ENCODE data around the gene AGBL3. TPM values are rescaled to one million over a fixed set of nuclear protein-coding genes. Genes with fewer than 3 reads are reported as not detected.

AGBL3 gene
- total RNA-seq, 3 donors from 2014 or later (not counting 1 experiment from before 2014, with no cell fraction given) = 0.99 to 2.3 (median 1.4) TPM

DNA sequence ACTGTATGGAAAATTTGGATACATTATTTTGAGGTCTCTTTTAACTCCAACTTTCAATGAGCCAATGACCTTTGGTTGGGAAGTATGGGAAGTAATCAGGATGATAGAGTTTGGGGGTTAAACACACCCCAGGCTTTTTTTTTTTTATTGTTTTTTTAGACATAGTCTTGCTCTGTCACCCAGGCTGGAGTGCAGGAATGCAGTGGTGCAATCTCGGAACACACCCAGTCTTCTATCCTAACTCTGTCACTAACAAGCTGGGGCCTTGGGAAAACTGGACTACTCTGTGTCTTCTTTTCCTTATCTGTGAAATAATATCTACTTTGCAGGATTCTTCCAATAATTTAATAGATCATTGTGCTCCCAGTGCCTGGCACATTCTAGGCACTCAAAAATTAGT lies 37.6 kb upstream of the AGBL3 start:
- no peaks in the 10 kb centered on the region for H3K36me3 ChIP-seq (ENCODE audit: control insufficient read depth, insufficient read depth, low read length)
- WGBS (ENCODE audit: insufficient coverage) = 85% methylated on average over 1 of the region's 1 CpG

DNA sequence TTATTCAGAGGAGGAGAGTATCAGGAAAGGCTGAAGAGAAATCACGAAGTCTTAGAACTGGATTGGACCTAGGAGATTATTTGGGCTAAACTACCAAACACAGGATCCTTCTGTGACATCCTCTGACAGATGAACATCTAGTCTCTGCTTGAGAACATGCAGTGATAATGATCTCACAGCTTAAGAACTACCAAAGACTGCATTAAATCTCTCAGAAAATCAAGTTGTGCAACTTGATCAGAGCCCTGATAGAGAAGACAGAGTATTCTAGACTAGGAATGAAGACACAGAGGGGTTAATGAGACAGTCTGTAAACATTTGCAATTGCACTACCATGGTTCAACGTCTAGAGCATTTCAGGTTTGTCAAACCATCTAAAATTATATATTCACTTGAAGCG lies 37.1 kb upstream of the AGBL3 start:
- H3K27me3 ChIP-seq (ENCODE audit: control insufficient read depth, insufficient read depth, low read length) = no peaks in the 10 kb centered on the region
- Mint-ChIP-seq H3K9me3 (no peaks in the 10 kb centered on the region), H3K4me3 (no peak overlapping the region), H3K27me3 (ENCODE audit: low read depth in 2 of 2) (peaks cover 7 to 26% of the 10 kb centered on the region in 2 donors), H3K27ac (no peak overlapping the region), H3K4me1 (no peaks in the 10 kb centered on the region), H3K36me3 (no peaks in the 10 kb centered on the region)
- intact Hi-C loops (cut with micrococcal nuclease) = no loop called here
- no peaks in the 10 kb centered on the region for H3K4me1 ChIP-seq (ENCODE audit: control insufficient read depth, insufficient read depth, low read length)
- no peaks in the 10 kb centered on the region for H3K36me3 ChIP-seq (ENCODE audit: control insufficient read depth, insufficient read depth, low read length)
- DNase-seq (no peak), ATAC-seq (no peak)
- H3K9me3 ChIP-seq (ENCODE audit: control insufficient read depth, insufficient read depth, low read length) = no peaks in the 10 kb centered on the region
- H3K27ac ChIP-seq (ENCODE audit: low read length) = no peak overlapping the region
- no peak overlapping the region for H3K4me3 ChIP-seq (ENCODE audit: low read length)
- TF ChIP-seq, protein P1, sequence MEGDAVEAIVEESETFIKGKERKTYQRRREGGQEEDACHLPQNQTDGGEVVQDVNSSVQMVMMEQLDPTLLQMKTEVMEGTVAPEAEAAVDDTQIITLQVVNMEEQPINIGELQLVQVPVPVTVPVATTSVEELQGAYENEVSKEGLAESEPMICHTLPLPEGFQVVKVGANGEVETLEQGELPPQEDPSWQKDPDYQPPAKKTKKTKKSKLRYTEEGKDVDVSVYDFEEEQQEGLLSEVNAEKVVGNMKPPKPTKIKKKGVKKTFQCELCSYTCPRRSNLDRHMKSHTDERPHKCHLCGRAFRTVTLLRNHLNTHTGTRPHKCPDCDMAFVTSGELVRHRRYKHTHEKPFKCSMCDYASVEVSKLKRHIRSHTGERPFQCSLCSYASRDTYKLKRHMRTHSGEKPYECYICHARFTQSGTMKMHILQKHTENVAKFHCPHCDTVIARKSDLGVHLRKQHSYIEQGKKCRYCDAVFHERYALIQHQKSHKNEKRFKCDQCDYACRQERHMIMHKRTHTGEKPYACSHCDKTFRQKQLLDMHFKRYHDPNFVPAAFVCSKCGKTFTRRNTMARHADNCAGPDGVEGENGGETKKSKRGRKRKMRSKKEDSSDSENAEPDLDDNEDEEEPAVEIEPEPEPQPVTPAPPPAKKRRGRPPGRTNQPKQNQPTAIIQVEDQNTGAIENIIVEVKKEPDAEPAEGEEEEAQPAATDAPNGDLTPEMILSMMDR (IDR thresholded peaks at IDR 0.05) = no peak
- 84% methylated on average over 3 of the region's 3 CpGs for WGBS (ENCODE audit: insufficient coverage)

More for the DNA sequence above, 37.6 kb upstream of the AGBL3 start:
- no peaks in the 10 kb centered on the region for H3K36me3 Mint-ChIP-seq
- intact Hi-C loops (cut with micrococcal nuclease) = no loop called here
- DNase-seq (no peak), ATAC-seq (no peak)
- Histone ChIP-seq H3K9me3 (ENCODE audit: control insufficient read depth, insufficient read depth, low read length) (no peaks in the 10 kb centered on the region), H3K27me3 (ENCODE audit: control insufficient read depth, insufficient read depth, low read length) (peaks cover 2% of the 10 kb centered on the region), H3K4me1 (ENCODE audit: control insufficient read depth, insufficient read depth, low read length) (no peaks in the 10 kb centered on the region), H3K4me3 (ENCODE audit: low read length) (no peak overlapping the region), H3K27ac (ENCODE audit: low read length) (no peak overlapping the region)
- no peak overlapping the region for H3K4me3 Mint-ChIP-seq
- peaks cover 10 to 30% of the 10 kb centered on the region in 2 donors for H3K27me3 Mint-ChIP-seq (ENCODE audit: low read depth in 2 of 2)
- TF ChIP-seq, protein P1 (IDR thresholded peaks at IDR 0.05) = no peak
- no peaks in the 10 kb centered on the region for H3K9me3 Mint-ChIP-seq
- no peak overlapping the region for H3K27ac Mint-ChIP-seq
- no peaks in the 10 kb centered on the region for H3K4me1 Mint-ChIP-seq

DNA sequence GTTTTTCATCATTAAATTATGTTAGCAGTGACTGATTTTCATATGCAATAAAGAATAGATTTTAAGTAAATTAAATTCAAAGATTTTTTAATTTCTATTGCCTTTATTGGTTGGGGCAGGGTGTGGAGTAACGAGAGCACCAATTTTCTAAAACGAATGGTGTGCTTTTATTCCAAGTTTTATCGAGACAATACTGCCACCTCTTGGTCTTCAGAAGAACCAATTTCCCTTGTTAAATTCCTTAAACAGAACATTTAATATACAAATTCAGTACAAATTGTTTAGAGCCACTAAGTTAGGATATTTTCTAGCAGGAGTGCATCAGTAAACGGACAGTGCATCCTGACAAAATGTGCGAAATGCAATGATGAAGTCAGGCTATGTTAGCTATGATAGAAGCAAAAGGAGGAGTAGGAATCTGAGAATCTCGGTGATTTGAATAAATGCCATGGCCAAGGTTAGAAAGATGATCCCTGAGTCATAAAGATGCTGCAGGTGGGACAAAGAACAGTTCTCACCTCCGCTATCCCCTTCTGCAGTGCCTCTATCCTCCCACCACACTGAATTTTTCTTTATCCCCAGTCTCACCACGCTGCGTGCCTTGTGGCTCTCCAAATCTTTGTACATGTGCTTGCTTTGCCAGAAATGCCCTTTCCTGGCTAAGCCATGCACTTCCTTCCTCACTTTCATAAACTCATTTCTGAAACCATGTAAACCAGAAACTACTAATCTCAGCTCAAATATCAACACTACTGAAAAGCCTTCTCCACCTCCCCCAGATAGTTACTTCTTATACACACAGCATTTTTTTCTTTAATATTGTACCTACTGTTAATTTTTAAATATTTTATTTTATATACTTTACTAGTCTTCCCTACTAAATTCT lies 31.9 kb upstream of the AGBL3 start:
- no peak overlapping the region for H3K27ac Mint-ChIP-seq
- H3K9me3 Mint-ChIP-seq = no peaks in the 10 kb centered on the region
- Histone ChIP-seq H3K4me3 (ENCODE audit: low read length) (no peak overlapping the region), H3K36me3 (ENCODE audit: control insufficient read depth, insufficient read depth, low read length) (no peaks in the 10 kb centered on the region), H3K4me1 (ENCODE audit: control insufficient read depth, insufficient read depth, low read length) (no peaks in the 10 kb centered on the region), H3K27me3 (ENCODE audit: control insufficient read depth, insufficient read depth, low read length) (no peaks in the 10 kb centered on the region), H3K27ac (ENCODE audit: low read length) (no peak overlapping the region), H3K9me3 (ENCODE audit: control insufficient read depth, insufficient read depth, low read length) (no peaks in the 10 kb centered on the region)
- no peak overlapping the region for H3K4me3 Mint-ChIP-seq
- ATAC-seq (no peak), DNase-seq (peak in 1 of 2 donors; percentile 66)
- 63% methylated on average over 6 of the region's 9 CpGs for WGBS (ENCODE audit: insufficient coverage)
- intact Hi-C loops (cut with micrococcal nuclease) = loop anchor here (2.0 kb wide), 1 partner anchor 322 kb away; no protein-coding TSS in a partner anchor
- no peaks in the 10 kb centered on the region for H3K36me3 Mint-ChIP-seq
- no peaks in the 10 kb centered on the region for H3K4me1 Mint-ChIP-seq
- H3K27me3 Mint-ChIP-seq (ENCODE audit: low read depth in 2 of 2) = peaks cover 0 to 3% of the 10 kb centered on the region in 2 donors
- TF ChIP-seq, protein P1 (IDR thresholded peaks at IDR 0.05) = peak; percentile 53

Measured in natural killer cell (primary cell).